GM11168 (cell line): ENCODE data around the gene KIF1B.
"Not testable (repeated sequence)": the region's sequence is repeated elsewhere in the genome, so short reads cannot be mapped to it uniquely, and the experiment has no call there.

Experiments
- in situ Hi-C: fragments of 300-500 bp; cut with MboI; formaldehyde crosslinking; loops from one replicate; pipeline ENCODE4 v1.12.0; 2022; ENCODE audit warnings: low sequenced_read_pairs; ENCODE audit not compliant: unreplicated experiment

Gene KIF1B

GRCh38 chr1:10192263-10192662 lies 18.1 kb upstream of the KIF1B start:
- in situ Hi-C loops: no loop called here

GRCh38 chr1:10193288-10193687 lies 17.1 kb upstream of the KIF1B start:
- in situ Hi-C loops: no loop called here

GRCh38 chr1:10195570-10195969 lies 14.8 kb upstream of the KIF1B start:
- in situ Hi-C loops: no loop called here

- in situ Hi-C loops: no loop called here
These were observed 13.4 kb upstream of the KIF1B start for GRCh38 chr1:10196976-10197375.

- in situ Hi-C loops: no loop called here
These were observed 9.8 kb upstream of the KIF1B start for GRCh38 chr1:10200620-10201019.

GRCh38 chr1:10204003-10204642 lies 6.2 kb upstream of the KIF1B start:
- in situ Hi-C loops: no loop called here

GRCh38 chr1:10205206-10205605 lies 5.2 kb upstream of the KIF1B start:
- in situ Hi-C loops: not testable (repeated sequence)

GRCh38 chr1:10207810-10208209 lies 2.6 kb upstream of the KIF1B start:
- in situ Hi-C loops: no loop called here

- in situ Hi-C loops: no loop called here
These were observed 1.8 kb upstream of the KIF1B start for GRCh38 chr1:10208537-10208936.

GRCh38 chr1:10209590-10209904 lies 823 bp upstream of the KIF1B start:
- in situ Hi-C loops: no loop called here

- in situ Hi-C loops: no loop called here
These were observed 753 bp downstream of the KIF1B start for GRCh38 chr1:10210841-10211804.

- in situ Hi-C loops: no loop called here
These were observed 1.5 kb downstream of the KIF1B start for GRCh38 chr1:10211805-10212410.

- in situ Hi-C loops: no loop called here
These were observed 2.1 kb downstream of the KIF1B start for GRCh38 chr1:10212476-10212875.

- in situ Hi-C loops: no loop called here
These were observed 2.9 kb downstream of the KIF1B start for GRCh38 chr1:10213186-10213705.

- in situ Hi-C loops: no loop called here
These were observed 5.8 kb downstream of the KIF1B start for GRCh38 chr1:10216090-10216749.

- in situ Hi-C loops: no loop called here
These were observed 7.5 kb downstream of the KIF1B start for GRCh38 chr1:10217748-10218441.

- in situ Hi-C loops: no loop called here
These were observed 9.8 kb downstream of the KIF1B start for GRCh38 chr1:10220200-10220599.

- in situ Hi-C loops: not testable (repeated sequence)
These were observed 10.3 kb downstream of the KIF1B start for GRCh38 chr1:10220657-10221056.

GRCh38 chr1:10225573-10225972 lies 15.2 kb downstream of the KIF1B start:
- in situ Hi-C loops: no loop called here

- in situ Hi-C loops: no loop called here
These were observed 18.2 kb downstream of the KIF1B start for GRCh38 chr1:10228528-10228927.
